ENCODE results near the gene LSM14B.

The LSM14B gene

DNA sequence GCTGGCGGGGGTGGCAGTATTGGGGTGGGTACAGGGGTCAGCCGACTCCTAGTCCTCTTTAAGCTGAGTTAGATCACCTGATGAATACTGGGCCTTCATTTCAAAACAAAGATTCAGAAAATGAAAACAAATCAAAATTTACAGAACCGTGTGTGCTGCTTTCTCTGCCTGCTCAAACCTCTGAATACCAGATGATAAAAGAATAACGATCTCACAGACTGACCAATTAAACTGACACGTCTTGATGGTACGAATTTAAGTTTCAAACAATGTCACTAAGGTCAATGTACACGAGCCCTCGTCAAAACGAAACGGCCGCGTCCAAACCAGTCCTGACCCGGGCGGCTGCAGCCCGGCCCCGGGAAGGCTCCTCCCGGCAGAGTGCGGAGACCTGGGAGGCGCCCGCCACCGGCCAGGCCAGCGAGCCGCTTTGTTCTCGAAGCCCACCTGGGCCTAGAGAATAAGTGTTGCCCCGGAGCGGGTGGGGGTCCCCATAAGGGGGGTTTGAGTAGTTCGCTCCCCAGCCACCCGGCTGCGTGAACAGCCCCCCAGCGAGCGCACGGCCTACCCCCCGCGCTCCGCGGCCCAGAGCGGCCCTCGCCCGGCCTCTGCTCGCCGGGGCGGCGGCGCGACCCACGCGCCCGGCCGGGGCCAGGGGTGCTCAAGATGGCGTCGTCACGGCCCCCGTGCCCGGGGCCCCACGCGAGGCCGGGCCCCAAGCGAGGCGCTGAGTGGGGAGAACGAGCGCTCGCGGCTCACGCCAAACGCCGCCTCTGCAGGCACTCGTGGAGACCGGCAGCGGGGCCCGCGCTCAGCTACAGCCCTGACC lies 20.2 kb downstream of the LSM14B start (continued):
- TF ChIP-seq, protein P1, sequence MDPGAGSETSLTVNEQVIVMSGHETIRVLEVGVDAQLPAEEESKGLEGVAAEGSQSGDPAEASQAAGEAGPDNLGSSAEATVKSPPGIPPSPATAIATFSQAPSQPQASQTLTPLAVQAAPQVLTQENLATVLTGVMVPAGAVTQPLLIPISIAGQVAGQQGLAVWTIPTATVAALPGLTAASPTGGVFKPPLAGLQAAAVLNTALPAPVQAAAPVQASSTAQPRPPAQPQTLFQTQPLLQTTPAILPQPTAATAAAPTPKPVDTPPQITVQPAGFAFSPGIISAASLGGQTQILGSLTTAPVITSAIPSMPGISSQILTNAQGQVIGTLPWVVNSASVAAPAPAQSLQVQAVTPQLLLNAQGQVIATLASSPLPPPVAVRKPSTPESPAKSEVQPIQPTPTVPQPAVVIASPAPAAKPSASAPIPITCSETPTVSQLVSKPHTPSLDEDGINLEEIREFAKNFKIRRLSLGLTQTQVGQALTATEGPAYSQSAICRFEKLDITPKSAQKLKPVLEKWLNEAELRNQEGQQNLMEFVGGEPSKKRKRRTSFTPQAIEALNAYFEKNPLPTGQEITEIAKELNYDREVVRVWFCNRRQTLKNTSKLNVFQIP (CRISPR knock-in tag; IDR thresholded peaks at IDR 0.05; ENCODE audit: borderline replicate concordance, low read depth) = no peak
- TF ChIP-seq ZFP30 (CRISPR knock-in tag; IDR thresholded peaks at IDR 0.05) = no peak
- no peak for TF ChIP-seq PPARA (CRISPR knock-in tag; IDR thresholded peaks at IDR 0.05; ENCODE audit: borderline replicate concordance)
- no peak for TF ChIP-seq TCF4 (CRISPR knock-in tag; IDR thresholded peaks at IDR 0.05; ENCODE audit: borderline replicate concordance)
- TF ChIP-seq ZFP3 (CRISPR knock-in tag; IDR thresholded peaks at IDR 0.05) = no peak
- no peak for TF ChIP-seq RARB (CRISPR knock-in tag; IDR thresholded peaks at IDR 0.05)
- no peak for TF ChIP-seq TOX (CRISPR knock-in tag; IDR thresholded peaks at IDR 0.05; ENCODE audit: borderline replicate concordance)
- TF ChIP-seq SNAI2 (CRISPR knock-in tag; IDR thresholded peaks at IDR 0.05) = no peak
- no peak for TF ChIP-seq CSDC2 (CRISPR knock-in tag; IDR thresholded peaks at IDR 0.05)
- no peak for TF ChIP-seq ZNF8 (CRISPR knock-in tag; IDR thresholded peaks at IDR 0.05)
- no peak for TF ChIP-seq ZNF565 (CRISPR knock-in tag; conservative IDR thresholded peaks at IDR 0.05; ENCODE audit: low read depth)
- TF ChIP-seq ZC3H10 (CRISPR knock-in tag; IDR thresholded peaks at IDR 0.05) = no peak

DNA sequence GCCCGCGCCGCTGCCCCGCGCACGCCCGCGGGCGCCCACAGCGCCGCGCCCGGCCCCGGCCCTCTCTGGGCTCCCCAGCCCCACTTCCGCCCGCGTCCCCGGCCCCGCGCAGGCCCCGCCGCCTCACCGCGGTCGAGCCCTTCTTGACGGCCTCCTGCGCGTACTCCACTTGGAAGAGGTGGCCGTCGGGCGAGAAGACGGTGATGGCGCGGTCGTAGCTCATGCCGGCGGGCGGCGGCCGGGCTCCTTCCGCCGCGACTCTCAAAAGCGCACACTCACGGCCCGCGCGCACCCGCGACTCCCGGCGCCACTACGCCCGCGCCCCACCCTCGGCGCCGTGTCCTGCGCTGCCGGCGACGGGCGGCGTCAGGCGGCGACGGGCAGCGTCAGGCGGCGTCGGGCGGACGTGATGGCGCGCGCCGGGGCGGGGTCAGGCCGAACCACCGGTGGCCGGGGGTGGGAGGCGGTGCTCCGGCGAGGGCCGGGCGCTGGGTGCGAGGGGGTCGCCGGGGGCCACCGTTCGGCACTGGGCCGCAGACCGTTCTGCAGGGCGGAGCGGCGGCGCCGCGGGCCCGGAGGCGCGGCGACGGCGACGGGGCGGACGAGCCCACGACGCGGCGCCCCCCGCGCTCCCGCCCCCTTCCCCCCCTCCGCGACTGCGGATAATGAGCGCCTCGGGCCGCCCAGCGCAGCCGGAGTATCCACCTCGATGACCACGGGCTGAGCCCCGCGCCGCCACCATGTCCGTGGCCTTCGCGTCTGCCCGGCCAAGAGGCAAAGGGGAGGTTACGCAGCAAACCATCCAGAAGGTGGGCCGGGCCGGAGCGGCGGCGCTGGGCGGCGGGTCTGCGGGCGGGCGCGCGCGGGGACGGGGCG lies 21.0 kb downstream of the LSM14B start, which contains the start of the genes PSMA7 and SS18L1:
PSMA7 (minus strand) TSS at position 314 of the 876 bp plus-strand sequence; CDS start at position 223, 91 bp downstream.
SS18L1 (plus strand) TSS at position 689 of the 876 bp plus-strand sequence; CDS start at position 741, 52 bp downstream.
- peak; percentile 79 for ATAC-seq
- TF ChIP-seq CSDC2 (CRISPR knock-in tag; IDR thresholded peaks at IDR 0.05) = no peak
- TF ChIP-seq SNAI2 (CRISPR knock-in tag; IDR thresholded peaks at IDR 0.05) = no peak
- peak; percentile 54; the same call in 1 of the 2 replicates for TF ChIP-seq ZFP3 (CRISPR knock-in tag; IDR thresholded peaks at IDR 0.05)
- TF ChIP-seq GLIS3 (CRISPR knock-in tag; IDR thresholded peaks at IDR 0.05) = 0 out of 2 replicates have a peak, but pooled peaks have one; percentile 26
- TF ChIP-seq ARNTL (CRISPR knock-in tag; IDR thresholded peaks at IDR 0.05; ENCODE audit: borderline replicate concordance, low read depth) = no peak

DNA sequence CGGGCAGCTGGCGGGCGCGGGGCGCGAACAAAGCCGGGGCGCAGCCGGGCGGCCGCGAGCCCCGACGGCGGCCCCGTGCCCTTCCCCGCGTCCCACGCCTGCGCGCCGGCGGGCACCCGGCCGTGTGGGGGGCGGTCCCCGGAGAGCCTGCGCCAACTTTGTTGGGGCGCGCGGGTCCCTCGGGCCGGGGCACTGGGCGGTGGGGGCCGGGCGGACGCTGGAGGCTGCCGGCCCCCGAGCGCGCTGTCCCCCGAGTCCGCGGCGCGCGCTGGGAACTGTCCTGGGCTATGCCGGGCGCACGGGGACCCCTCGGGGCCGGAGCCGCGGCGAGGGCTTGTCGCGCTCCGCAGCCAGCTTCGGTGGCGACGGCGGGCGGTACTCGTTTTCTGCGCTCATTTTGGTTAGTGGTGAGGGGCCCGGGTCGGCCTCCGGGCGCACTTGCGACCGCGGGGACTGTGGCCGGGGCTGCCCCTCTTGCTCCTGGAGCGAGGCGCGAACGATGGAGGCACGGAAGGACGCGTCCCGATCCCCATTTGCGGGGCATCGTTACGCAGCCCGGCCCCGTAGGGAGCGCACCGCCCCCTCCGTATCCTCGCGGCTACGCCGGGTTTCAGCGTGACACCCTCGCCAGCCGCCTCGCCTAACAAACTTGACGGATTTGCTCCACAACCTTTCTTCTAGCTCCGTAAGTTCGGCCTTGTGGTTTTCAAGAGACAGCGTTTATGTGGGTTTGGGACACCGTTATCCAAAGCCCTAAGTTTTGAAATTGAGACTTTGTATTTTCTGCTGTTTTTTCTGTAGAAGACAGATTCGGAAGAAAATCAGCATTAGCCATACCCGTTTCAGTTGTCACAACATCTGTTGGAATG lies 21.9 kb downstream of the LSM14B start:
- peak; percentile 68 for ATAC-seq
- TF ChIP-seq CSDC2 (CRISPR knock-in tag; IDR thresholded peaks at IDR 0.05) (no peak), ZNF565 (CRISPR knock-in tag; conservative IDR thresholded peaks at IDR 0.05; ENCODE audit: low read depth) (no peak), SNAI2 (CRISPR knock-in tag; IDR thresholded peaks at IDR 0.05) (no peak), GLIS3 (CRISPR knock-in tag; IDR thresholded peaks at IDR 0.05) (no peak), ZFP3 (CRISPR knock-in tag; IDR thresholded peaks at IDR 0.05) (no peak), TCF4 (CRISPR knock-in tag; IDR thresholded peaks at IDR 0.05; ENCODE audit: borderline replicate concordance) (no peak), ZNF8 (CRISPR knock-in tag; IDR thresholded peaks at IDR 0.05) (no peak), TOX (CRISPR knock-in tag; IDR thresholded peaks at IDR 0.05; ENCODE audit: borderline replicate concordance) (no peak), PPARA (CRISPR knock-in tag; IDR thresholded peaks at IDR 0.05; ENCODE audit: borderline replicate concordance) (no peak), ISL1 (CRISPR knock-in tag; IDR thresholded peaks at IDR 0.05) (no peak)
- TF ChIP-seq, protein P2, sequence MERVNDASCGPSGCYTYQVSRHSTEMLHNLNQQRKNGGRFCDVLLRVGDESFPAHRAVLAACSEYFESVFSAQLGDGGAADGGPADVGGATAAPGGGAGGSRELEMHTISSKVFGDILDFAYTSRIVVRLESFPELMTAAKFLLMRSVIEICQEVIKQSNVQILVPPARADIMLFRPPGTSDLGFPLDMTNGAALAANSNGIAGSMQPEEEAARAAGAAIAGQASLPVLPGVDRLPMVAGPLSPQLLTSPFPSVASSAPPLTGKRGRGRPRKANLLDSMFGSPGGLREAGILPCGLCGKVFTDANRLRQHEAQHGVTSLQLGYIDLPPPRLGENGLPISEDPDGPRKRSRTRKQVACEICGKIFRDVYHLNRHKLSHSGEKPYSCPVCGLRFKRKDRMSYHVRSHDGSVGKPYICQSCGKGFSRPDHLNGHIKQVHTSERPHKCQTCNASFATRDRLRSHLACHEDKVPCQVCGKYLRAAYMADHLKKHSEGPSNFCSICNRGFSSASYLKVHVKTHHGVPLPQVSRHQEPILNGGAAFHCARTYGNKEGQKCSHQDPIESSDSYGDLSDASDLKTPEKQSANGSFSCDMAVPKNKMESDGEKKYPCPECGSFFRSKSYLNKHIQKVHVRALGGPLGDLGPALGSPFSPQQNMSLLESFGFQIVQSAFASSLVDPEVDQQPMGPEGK (CRISPR knock-in tag; IDR thresholded peaks at IDR 0.05; ENCODE audit: borderline replicate concordance) = no peak
- TF ChIP-seq, protein P3, sequence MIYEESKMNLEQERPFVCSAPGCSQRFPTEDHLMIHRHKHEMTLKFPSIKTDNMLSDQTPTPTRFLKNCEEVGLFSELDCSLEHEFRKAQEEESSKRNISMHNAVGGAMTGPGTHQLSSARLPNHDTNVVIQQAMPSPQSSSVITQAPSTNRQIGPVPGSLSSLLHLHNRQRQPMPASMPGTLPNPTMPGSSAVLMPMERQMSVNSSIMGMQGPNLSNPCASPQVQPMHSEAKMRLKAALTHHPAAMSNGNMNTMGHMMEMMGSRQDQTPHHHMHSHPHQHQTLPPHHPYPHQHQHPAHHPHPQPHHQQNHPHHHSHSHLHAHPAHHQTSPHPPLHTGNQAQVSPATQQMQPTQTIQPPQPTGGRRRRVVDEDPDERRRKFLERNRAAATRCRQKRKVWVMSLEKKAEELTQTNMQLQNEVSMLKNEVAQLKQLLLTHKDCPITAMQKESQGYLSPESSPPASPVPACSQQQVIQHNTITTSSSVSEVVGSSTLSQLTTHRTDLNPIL (CRISPR knock-in tag; IDR thresholded peaks at IDR 0.05; ENCODE audit: low read depth) = no peak
- TF ChIP-seq, protein P4, sequence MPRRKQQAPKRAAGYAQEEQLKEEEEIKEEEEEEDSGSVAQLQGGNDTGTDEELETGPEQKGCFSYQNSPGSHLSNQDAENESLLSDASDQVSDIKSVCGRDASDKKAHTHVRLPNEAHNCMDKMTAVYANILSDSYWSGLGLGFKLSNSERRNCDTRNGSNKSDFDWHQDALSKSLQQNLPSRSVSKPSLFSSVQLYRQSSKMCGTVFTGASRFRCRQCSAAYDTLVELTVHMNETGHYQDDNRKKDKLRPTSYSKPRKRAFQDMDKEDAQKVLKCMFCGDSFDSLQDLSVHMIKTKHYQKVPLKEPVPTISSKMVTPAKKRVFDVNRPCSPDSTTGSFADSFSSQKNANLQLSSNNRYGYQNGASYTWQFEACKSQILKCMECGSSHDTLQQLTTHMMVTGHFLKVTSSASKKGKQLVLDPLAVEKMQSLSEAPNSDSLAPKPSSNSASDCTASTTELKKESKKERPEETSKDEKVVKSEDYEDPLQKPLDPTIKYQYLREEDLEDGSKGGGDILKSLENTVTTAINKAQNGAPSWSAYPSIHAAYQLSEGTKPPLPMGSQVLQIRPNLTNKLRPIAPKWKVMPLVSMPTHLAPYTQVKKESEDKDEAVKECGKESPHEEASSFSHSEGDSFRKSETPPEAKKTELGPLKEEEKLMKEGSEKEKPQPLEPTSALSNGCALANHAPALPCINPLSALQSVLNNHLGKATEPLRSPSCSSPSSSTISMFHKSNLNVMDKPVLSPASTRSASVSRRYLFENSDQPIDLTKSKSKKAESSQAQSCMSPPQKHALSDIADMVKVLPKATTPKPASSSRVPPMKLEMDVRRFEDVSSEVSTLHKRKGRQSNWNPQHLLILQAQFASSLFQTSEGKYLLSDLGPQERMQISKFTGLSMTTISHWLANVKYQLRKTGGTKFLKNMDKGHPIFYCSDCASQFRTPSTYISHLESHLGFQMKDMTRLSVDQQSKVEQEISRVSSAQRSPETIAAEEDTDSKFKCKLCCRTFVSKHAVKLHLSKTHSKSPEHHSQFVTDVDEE (CRISPR knock-in tag; IDR thresholded peaks at IDR 0.05) = no peak
- TF ChIP-seq, protein P5, sequence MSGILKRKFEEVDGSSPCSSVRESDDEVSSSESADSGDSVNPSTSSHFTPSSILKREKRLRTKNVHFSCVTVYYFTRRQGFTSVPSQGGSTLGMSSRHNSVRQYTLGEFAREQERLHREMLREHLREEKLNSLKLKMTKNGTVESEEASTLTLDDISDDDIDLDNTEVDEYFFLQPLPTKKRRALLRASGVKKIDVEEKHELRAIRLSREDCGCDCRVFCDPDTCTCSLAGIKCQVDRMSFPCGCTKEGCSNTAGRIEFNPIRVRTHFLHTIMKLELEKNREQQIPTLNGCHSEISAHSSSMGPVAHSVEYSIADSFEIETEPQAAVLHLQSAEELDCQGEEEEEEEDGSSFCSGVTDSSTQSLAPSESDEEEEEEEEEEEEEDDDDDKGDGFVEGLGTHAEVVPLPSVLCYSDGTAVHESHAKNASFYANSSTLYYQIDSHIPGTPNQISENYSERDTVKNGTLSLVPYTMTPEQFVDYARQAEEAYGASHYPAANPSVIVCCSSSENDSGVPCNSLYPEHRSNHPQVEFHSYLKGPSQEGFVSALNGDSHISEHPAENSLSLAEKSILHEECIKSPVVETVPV (CRISPR knock-in tag; IDR thresholded peaks at IDR 0.05) = no peak
- TF ChIP-seq, protein P1 (CRISPR knock-in tag; IDR thresholded peaks at IDR 0.05; ENCODE audit: borderline replicate concordance, low read depth) = no peak

All from SK-N-SH treated with all-trans-retinoic acid at 6 μM for 48 hours (cell line).